SK-MEL-5 (cell line): Measurements from ENCODE around the gene ZBTB2. TPM values are rescaled to one million over a fixed set of nuclear protein-coding genes. Genes with fewer than 3 reads are reported as not detected.
"Not testable (repeated sequence)": the region's sequence is repeated elsewhere in the genome, so short reads cannot be mapped to it uniquely, and the experiment has no call there.

Experiments used
- DNase-seq: peaks from one replicate; pipeline ENCODE4 v3.0.0-alpha.2; 2016; ENCODE audit warnings: low read depth, low spot score
- in situ Hi-C: cut with HindIII; loops from 2 replicates; pipeline ENCODE4 v1.10.0; 2016; ENCODE audit warnings: low sequenced_read_pairs, high pct_unique_total_duplicates, low pct_unique_long_range_greater_than_20kb
- total RNA-seq: library from RNA; depleted of rRNA; stranded (reverse); fragments of >200 nt; shearing (Covaris generic); gene quantifications from 2 replicates; pipeline ENCODE4 v1.2.3, GENCODE V29; 2014

ZBTB2 gene
- total RNA-seq, 1 experiment from 2014 or later, result 17.7 TPM

DNA sequence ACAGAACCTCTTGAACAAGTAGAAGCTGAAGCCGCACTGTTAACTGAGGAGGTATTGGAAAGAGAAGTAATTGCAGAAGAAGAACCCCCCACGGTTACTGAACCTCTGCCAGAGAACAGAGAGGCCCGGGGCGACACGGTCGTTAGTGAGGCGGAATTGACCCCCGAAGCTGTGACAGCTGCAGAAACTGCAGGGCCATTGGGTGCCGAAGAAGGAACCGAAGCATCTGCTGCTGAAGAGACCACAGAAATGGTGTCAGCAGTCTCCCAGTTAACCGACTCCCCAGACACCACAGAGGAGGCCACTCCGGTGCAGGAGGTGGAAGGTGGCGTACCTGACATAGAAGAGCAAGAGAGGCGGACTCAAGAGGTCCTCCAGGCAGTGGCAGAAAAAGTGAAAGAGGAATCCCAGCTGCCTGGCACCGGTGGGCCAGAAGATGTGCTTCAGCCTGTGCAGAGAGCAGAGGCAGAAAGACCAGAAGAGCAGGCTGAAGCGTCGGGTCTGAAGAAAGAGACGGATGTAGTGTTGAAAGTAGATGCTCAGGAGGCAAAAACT, 40.1 kb downstream of the ZBTB2 start:
- in situ Hi-C loops, result no loop called here

DNA sequence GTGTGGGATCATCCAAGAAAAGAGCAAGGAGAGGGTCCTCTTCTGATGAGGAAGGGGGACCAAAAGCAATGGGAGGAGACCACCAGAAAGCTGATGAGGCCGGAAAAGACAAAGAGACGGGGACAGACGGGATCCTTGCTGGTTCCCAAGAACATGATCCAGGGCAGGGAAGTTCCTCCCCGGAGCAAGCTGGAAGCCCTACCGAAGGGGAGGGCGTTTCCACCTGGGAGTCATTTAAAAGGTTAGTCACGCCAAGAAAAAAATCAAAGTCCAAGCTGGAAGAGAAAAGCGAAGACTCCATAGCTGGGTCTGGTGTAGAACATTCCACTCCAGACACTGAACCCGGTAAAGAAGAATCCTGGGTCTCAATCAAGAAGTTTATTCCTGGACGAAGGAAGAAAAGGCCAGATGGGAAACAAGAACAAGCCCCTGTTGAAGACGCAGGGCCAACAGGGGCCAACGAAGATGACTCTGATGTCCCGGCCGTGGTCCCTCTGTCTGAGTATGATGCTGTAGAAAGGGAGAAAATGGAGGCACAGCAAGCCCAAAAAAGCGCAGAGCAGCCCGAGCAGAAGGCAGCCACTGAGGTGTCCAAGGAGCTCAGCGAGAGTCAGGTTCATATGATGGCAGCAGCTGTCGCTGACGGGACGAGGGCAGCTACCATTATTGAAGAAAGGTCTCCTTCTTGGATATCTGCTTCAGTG, 40.8 kb downstream of the ZBTB2 start:
- DNase-seq, result no peak
- in situ Hi-C loops, result no loop called here

More for the DNA sequence above, 40.1 kb downstream of the ZBTB2 start:
- no peak for DNase-seq

DNA sequence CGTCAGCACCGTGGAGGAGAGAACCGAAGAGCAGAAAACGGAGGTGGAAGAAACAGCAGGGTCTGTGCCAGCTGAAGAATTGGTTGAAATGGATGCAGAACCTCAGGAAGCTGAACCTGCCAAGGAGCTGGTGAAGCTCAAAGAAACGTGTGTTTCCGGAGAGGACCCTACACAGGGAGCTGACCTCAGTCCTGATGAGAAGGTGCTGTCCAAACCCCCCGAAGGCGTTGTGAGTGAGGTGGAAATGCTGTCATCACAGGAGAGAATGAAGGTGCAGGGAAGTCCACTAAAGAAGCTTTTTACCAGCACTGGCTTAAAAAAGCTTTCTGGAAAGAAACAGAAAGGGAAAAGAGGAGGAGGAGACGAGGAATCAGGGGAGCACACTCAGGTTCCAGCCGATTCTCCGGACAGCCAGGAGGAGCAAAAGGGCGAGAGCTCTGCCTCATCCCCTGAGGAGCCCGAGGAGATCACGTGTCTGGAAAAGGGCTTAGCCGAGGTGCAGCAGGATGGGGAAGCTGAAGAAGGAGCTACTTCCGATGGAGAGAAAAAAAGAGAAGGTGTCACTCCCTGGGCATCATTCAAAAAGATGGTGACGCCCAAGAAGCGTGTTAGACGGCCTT, 41.6 kb downstream of the ZBTB2 start:
- no peak for DNase-seq
- in situ Hi-C loops, result no loop called here

- DNase-seq, in situ Hi-C loops: not testable (repeated sequence)
Observed at GRCh38 chr6:151342750-151343149, 48.6 kb downstream of the ZBTB2 start.

DNA sequence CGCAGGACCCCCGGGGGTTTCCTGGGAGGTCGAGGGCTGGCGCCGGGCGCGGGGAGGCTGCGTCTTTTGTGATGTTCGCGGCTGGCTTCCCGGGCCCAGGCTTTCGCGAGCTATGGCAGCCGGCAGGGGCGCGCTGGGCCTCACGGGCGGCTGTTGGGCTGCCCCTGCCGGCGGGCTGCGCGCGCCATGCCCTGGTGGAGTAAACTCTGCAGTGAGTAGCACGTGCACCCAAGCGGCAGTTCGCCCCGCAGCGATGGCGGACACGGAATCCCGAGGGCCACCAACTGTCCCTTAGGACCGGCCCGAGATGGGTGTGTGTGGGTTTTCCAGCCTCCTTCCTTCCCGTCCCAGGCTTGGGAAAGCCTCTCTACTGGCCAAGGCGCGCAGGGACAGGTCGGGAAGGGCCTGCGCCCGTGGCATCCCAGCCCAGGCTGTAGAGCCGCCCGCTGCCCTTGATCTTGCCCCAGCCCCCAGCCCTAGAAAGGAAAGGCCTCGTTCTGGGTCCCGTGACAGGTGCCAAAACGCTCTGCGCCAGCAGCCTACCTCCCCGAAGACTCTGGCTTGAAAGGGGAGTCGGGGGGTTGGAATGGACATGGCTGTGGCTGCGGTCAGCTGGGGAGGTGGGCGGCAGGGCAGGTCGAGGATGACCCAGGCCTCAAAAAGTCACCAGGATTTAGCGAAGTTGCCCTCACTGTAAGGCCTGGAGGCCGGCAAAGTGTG, 49.7 kb downstream of the ZBTB2 start:
- in situ Hi-C loops, result no loop called here
- DNase-seq, result no peak

DNA sequence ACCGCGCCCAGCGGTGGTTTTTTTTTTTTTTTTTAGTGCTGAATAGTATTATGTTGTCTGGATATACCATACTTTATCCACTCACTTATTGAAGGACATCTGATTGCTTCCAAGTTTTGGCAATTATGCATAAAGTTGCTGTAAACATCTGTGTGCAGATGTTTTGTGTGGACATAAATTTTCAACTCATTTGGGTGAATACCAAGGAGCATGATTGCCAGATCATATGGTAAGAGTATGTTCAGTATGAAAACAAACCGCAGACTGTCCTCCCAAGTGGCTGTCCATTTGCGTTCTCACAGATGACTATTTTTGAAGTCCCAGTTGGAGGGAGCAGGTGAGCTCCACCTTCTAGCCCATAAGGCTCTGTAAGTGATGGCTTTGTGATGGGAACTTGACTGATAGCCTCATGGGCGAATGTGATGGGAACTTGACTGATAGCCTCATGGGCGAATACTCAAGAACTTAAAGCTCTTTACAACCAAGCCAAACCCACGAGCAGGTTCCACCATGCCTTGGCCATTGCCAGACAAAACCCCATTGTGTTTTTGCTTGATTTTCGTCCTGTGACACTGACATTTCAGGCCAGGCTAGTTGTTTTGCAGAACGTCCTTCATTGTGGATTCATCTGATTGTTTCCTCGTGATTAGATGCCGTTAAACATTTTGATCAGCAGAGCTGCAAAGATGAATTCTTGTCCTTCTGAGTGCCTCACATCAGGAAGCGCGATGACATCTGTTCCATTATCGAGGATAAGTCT, 51.0 kb downstream of the ZBTB2 start:
- in situ Hi-C loops, result no loop called here
- peak; percentile 79 for DNase-seq

DNA sequence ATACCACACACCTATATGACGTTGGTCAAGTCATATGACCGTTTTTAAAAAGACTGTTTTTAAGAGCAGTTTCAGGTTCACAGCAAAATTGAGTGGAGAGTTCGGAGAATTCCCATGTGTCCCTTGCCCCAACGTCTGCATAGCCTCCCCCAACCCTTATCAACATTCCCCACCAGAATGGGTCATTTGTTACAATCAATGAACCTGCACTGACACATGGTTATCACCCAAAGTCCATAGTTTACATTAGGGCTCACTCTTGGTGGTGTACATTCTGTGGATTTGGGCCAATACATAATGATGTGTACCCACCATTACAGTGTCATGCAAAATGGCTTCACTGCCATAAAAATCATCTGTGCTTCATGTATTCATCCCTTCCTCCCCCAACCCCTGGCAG, 52.0 kb downstream of the ZBTB2 start:
- in situ Hi-C loops, result no loop called here
- DNase-seq, result no peak

DNA sequence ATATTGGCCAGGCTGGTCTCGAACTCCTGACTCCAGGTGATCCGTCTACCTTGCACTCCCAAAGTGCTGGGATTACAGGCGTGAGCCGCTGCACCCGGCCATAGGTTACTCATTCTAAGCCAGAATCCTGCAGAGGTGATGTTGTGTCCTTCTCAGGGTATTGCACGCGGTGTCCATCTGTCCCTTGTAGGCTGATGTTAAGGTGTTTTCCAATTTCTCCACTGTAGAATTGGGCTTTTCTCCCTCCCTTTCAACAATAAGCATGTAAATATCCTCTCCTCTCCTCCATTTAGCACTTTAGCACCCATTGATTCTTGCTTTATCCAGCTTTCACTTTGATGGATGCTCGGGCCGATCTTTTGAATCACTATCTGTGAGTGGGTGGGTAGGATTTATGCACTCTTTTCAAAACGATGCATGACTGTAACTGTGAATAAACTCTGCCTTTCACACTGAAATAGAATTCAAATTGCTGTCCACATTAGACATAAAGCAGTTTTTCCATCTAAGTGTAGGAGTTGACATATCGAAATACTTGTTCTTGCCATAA, 52.6 kb downstream of the ZBTB2 start:
- in situ Hi-C loops, result no loop called here
- no peak for DNase-seq

- in situ Hi-C loops, result no loop called here
- DNase-seq, result no peak
Observed at GRCh38 chr6:151335930-151336329, 55.4 kb downstream of the ZBTB2 start.

DNA sequence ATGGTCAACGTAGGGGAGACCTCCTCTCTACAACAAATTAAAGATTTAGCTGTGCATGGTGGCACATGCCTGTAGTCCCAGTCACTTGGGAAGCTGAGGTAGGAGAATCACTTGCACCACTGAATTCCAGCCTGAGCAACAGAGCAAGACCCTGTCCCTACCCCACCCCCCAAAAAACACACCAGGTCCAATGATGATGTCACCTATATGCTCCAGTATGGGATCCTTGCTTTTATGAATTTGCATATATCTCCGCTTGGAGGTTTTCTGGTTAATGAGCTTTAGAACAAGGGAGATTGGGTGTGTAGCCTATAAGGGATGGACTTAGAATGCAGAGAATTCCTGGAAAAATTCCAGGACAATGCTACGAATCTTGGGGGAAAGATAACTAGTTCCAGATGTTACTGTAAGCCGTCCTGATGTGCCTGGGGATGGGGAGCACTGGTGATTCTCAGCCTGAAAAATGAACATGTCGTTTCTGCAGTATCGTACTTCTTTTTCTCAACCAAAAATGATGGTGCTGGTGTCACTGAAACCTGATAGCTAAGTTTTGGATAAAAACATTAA, 61.1 kb downstream of the ZBTB2 start:
- in situ Hi-C loops, result no loop called here
- DNase-seq, result no peak

DNA sequence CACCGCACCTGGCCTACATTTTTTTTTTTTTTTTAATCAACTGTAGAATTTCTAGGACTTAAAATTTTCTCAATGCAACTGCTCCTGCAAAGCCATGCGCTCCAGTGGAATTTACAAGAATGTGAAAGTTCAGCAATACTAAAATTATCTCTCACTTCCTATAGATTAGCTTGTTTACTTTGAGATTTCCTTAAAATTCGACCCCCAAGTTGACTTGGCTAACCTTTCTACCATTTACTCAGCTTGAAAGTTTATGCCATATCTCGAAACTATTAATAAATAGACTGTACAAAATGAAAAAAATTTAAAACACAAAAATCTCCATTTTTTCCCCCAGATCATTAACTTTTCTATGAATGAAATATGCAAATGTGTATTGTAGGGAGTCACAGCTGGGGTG, 64.3 kb downstream of the ZBTB2 start:
- in situ Hi-C loops, result no loop called here
- no peak for DNase-seq

DNA sequence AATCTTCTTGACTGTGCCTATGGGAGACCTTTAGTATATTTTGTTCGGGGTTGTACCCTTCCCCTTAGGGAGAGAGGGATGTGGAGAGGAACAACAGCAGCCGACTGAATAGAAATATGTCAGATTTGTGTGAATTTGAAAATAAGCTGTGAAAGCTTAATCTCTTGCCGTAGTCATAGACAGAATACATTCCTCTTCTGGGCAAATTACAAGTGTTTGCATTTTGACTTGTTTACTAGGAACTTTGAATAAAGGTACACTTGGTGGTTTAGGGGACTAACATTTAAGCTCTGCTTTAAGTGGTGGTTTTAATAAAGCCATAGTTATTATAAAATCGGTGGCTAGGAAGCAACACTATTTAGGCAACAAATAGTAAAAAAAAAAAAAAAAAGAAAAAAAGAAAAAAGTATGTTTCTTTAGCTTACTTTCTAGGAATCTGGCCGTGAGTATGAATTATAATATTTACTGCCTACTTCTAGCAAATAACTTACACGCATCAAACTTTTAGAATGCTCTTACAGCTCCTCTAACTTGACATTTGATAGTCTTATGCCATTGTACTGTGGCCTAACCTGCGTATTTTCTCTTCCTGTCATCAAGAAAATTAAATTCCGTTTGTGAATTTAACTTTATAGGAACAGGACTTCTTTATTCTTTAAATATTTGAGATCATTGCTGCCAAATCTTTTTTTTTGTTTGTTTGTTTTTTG, 65.1 kb downstream of the ZBTB2 start:
- DNase-seq, result no peak
- in situ Hi-C loops, result no loop called here

GRCh38 chr6:151325075-151326050, 66.0 kb downstream of the ZBTB2 start:
- peak; percentile 56 for DNase-seq
- in situ Hi-C loops, result no loop called here

DNA sequence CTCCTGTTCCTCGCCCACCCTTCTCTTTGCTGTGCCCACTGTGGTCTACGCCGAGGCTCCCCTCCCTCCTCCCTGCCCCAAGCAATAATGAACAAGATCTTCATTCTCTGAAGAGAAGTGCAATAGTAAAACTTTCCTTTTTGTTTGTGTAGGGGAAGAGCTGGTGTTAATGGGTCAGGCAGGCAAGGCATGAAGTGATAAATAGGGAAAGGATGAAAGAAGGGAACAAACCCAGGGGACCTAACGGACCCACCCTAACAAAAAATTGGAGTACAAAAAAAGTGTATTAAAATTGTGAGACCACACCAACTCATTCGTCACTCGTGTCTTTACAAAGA, 66.9 kb downstream of the ZBTB2 start:
- in situ Hi-C loops, result loop anchor here (25.0 kb wide), 1 partner anchor 312 kb away; no protein-coding TSS in a partner anchor
- DNase-seq, result no peak

GRCh38 chr6:151323791-151324487, 67.4 kb downstream of the ZBTB2 start:
- DNase-seq, result peak; percentile 76
- in situ Hi-C loops, result loop anchor here (25.0 kb wide), 1 partner anchor 312 kb away; no protein-coding TSS in a partner anchor
